Measurements from ENCODE around the gene PATZ1. TPM values are rescaled to one million over a fixed set of nuclear protein-coding genes. Genes with fewer than 3 reads are reported as not detected.

Gene PATZ1
- total and polyA plus RNA-seq, 9 of the 15 experiments (the other 6 are each of a cell fraction or from before 2014, with no cell fraction given): 0.63 to 7.8 (median 4.2) TPM

- TF ChIP-seq, protein P1, sequence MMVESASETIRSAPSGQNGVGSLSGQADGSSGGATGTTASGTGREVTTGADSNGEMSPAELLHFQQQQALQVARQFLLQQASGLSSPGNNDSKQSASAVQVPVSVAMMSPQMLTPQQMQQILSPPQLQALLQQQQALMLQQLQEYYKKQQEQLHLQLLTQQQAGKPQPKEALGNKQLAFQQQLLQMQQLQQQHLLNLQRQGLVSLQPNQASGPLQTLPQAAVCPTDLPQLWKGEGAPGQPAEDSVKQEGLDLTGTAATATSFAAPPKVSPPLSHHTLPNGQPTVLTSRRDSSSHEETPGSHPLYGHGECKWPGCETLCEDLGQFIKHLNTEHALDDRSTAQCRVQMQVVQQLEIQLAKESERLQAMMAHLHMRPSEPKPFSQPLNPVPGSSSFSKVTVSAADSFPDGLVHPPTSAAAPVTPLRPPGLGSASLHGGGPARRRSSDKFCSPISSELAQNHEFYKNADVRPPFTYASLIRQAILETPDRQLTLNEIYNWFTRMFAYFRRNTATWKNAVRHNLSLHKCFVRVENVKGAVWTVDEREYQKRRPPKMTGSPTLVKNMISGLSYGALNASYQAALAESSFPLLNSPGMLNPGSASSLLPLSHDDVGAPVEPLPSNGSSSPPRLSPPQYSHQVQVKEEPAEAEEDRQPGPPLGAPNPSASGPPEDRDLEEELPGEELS (CRISPR knock-in tag; IDR thresholded peaks at IDR 0.05; ENCODE audit: borderline replicate concordance): no peak
- TF ChIP-seq, protein P2, sequence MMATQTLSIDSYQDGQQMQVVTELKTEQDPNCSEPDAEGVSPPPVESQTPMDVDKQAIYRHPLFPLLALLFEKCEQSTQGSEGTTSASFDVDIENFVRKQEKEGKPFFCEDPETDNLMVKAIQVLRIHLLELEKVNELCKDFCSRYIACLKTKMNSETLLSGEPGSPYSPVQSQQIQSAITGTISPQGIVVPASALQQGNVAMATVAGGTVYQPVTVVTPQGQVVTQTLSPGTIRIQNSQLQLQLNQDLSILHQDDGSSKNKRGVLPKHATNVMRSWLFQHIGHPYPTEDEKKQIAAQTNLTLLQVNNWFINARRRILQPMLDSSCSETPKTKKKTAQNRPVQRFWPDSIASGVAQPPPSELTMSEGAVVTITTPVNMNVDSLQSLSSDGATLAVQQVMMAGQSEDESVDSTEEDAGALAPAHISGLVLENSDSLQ (IDR thresholded peaks at IDR 0.05): no peak
- no peak for TF ChIP-seq ZNF655 (CRISPR knock-in tag; IDR thresholded peaks at IDR 0.05)
- TF ChIP-seq, protein P3, sequence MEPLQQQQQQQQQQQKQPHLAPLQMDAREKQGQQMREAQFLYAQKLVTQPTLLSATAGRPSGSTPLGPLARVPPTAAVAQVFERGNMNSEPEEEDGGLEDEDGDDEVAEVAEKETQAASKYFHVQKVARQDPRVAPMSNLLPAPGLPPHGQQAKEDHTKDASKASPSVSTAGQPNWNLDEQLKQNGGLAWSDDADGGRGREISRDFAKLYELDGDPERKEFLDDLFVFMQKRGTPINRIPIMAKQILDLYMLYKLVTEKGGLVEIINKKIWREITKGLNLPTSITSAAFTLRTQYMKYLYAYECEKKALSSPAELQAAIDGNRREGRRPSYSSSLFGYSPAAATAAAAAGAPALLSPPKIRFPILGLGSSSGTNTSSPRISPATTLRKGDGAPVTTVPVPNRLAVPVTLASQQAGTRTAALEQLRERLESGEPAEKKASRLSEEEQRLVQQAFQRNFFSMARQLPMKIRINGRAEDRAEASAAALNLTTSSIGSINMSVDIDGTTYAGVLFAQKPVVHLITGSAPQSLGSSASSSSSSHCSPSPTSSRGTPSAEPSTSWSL (CRISPR knock-in tag; IDR thresholded peaks at IDR 0.05; ENCODE audit: borderline replicate concordance): no peak
- TF ChIP-seq ZBTB34 (CRISPR knock-in tag; IDR thresholded peaks at IDR 0.05): no peak
- no peak for TF ChIP-seq DPF2 (IDR thresholded peaks at IDR 0.05)
- TF ChIP-seq ZBTB8A (IDR thresholded peaks at IDR 0.05; ENCODE audit: partially characterized antibody): no peak
- no peak for TF ChIP-seq ARHGAP35 (IDR thresholded peaks at IDR 0.05; ENCODE audit: partially characterized antibody)
- peak; percentile 64; the same call in 1 of the 2 replicates for TF ChIP-seq GATAD2A (IDR thresholded peaks at IDR 0.05)
- TF ChIP-seq THAP12 (CRISPR knock-in tag; IDR thresholded peaks at IDR 0.05): no peak
- TF ChIP-seq E2F4 (CRISPR knock-in tag; IDR thresholded peaks at IDR 0.05; ENCODE audit: low read depth): no peak
- TF ChIP-seq RHOXF2B (CRISPR knock-in tag; conservative IDR thresholded peaks at IDR 0.05): no peak
- TF ChIP-seq STAT5B (CRISPR knock-in tag; IDR thresholded peaks at IDR 0.05): no peak
- TF ChIP-seq ZNF561 (CRISPR knock-in tag; conservative IDR thresholded peaks at IDR 0.05): no peak
- TF ChIP-seq RNF2 (IDR thresholded peaks at IDR 0.05): no peak
Measured at GRCh38 chr22:31345331-31346254, 553 bp downstream of the PATZ1 start (continued).

Measured in K562 (cell line).